Body of pancreas (tissue), 4 donors: Measurements from ENCODE around the gene IGSF21.

Experiments
- CTCF ChIP-seq, 7 experiments: fragments of 450-650 bp in 4 of 7; fragments of 200-600 bp in 3 of 7; sonication (generic) in 3 of 7; IDR thresholded peaks; one replicate each; pipeline ENCODE4 v1.5.1; 2016 to 2019; ENCODE audit warnings: antibody characterized with exemption in 7 of 7
- POLR2A ChIP-seq, 3 donors: fragments of 450-650 bp; IDR thresholded peaks; one replicate each; pipeline ENCODE4 v1.6.1; 2016; ENCODE audit warnings: antibody characterized with exemption in 3 of 3, mild to moderate bottlenecking in 2 of 3

GRCh38 chr1:18245647-18246046 is 138.0 kb downstream of the IGSF21 start:
- no peak for TF ChIP-seq POLR2A (IDR thresholded peaks at IDR 0.05)
- no peak for TF ChIP-seq CTCF (IDR thresholded peaks at IDR 0.05)
